COLO829 (cell line): Measurements from ENCODE around the gene DCK.
"Not testable (repeated sequence)": the region's sequence is repeated elsewhere in the genome, so short reads cannot be mapped to it uniquely, and the experiment has no call there.

Experiments used
- DNase-seq: peaks from one replicate; pipeline ENCODE4 v3.0.0; 2012; ENCODE audit warnings: low spot score

Gene DCK

GRCh38 chr4:71001363-71001762 lies 7.9 kb downstream of the DCK start:
- DNase-seq, result not testable (repeated sequence)

- DNase-seq, result no peak
Observed at GRCh38 chr4:71004281-71004851, 10.9 kb downstream of the DCK start.

GRCh38 chr4:71005025-71005424 lies 11.6 kb downstream of the DCK start:
- DNase-seq, result not testable (repeated sequence)

DNA sequence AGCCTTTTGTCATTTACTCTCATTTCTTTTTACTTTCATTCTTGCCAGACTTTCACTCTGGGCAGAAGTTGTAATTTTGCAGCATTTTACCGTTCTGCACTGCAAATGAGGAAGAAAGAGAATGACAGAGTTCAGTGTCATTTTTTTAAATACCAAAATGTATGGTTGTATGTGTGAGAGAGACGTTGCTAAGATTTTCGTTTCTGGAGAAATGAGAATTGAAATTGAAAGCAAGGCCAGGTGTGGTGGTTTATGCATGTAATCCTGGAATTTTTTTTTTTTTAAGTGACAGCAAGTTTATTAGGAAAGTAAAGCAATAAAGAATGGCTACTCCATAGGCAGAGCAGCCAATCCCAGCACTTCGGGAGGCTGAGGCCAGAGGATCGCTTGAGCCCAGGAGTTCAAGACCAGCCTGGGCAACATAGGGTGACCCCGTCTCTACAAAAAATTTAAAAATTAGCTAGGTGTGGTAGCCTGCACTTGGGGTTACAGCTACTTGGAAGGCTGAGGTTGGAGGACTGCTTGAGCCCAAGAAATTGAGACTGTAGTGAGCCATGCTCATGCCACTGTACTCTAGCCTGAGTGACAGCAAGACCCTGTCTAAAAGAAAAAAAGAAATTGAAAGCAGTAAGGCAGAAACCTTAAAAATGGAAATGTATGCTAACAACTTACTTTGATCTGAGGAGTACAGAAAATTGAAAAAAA lies 12.9 kb downstream of the DCK start:
- no peak for DNase-seq

DNA sequence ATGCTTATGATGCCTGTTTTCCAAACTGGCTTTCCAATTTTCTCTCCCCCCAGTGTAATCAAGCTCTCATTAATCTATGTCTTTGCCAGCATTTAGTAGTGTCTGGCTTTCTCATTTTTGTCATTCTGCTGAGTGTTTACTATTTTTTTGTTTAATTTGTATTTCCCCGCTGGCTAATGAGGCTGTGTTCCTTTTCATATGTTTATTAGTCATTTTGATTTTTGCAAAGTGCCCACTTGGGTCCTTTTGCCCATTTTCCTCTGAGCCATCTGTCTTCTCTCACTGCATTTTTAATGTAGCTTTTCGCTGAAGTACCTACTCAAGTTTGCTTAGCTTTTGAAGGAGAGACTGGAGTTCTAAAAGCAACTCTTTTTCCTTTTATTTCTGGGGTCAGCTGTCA lies 14.7 kb downstream of the DCK start:
- DNase-seq, result no peak

DNA sequence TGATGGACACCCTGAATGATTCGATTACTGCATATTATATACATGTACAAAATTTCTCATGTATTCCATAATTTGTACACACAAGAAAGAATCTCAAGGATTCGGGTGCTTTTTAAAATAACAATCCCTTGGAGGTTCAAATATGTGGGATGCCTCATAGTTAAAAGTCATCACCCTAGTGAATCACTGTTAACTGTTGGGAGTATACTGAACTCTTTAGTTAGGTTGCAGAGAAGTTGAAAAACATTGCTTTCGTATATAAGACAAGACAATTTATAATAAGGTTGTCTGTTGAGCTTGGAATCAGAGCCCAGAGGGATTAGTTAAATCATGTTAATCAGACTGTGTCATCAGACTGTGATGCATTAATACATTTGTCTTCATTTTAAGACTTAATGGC lies 15.6 kb downstream of the DCK start:
- peak; percentile 50 for DNase-seq

- peak; percentile 57 for DNase-seq
Observed at GRCh38 chr4:71009890-71010588, 16.6 kb downstream of the DCK start.

DNA sequence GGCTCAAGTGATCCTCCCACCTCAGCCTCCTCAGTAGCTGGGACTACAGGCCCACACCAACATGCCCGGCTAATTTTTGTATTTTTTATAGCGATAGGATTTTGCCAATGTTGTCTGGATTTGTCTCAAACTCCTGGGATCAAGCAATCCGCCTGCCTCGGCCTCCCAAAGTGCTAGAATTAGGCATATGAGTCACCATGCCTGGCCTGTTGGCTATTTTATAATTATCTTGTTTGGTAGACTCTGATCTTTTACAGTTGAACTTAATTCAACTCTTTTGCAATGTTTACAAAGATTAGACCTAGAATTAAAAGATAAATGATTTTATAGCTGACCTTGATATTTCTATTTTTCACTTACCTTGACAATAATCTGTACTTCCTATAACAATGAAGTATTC lies 18.0 kb downstream of the DCK start:
- DNase-seq, result no peak

GRCh38 chr4:71017391-71017790 lies 23.9 kb downstream of the DCK start:
- not testable (repeated sequence) for DNase-seq

- no peak for DNase-seq
Observed at GRCh38 chr4:71020611-71021010, 27.2 kb downstream of the DCK start.

GRCh38 chr4:71025654-71026053 lies 32.2 kb downstream of the DCK start:
- DNase-seq, result no peak

DNA sequence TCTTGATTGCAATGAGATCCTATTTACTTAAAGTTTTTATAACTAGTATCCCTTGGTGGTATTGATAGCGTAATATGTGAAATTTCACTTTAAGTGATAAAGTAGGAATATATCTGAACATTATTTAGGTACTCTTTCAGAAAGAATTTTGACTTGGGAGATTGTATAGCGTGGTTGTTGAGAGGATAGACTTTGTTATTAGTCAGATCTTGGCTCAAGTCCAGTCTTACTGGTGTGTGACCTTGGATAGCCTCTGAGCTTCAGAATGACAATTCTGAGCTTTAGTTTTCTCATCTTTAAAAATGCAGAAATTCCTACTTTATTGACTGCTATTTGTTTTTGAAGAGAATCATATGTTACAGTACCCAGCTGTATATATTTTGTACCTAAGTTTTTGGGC lies 32.6 kb downstream of the DCK start:
- peak; percentile 72 for DNase-seq

DNA sequence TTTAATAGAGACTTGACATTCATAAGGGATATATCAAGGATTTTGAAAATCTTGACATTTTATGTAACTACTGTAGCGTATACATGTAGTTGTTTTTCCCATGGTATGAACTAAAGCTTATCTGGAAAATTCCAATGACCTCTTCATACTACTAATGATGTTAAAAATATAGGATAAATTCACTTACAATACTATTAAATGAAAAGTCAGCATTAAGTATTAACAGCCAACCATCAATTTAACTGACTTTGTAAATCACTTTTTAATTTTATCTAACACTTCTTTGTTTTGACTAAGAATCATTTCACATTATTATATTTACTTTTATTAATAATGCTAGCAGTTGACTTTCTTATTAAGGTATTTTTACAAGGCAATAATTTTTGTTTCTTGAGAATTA lies 34.2 kb downstream of the DCK start:
- no peak for DNase-seq

- DNase-seq, result no peak
Observed at GRCh38 chr4:71029504-71029903, 36.1 kb downstream of the DCK start.

GRCh38 chr4:71032106-71032505 lies 38.7 kb downstream of the DCK start:
- not testable (repeated sequence) for DNase-seq

DNA sequence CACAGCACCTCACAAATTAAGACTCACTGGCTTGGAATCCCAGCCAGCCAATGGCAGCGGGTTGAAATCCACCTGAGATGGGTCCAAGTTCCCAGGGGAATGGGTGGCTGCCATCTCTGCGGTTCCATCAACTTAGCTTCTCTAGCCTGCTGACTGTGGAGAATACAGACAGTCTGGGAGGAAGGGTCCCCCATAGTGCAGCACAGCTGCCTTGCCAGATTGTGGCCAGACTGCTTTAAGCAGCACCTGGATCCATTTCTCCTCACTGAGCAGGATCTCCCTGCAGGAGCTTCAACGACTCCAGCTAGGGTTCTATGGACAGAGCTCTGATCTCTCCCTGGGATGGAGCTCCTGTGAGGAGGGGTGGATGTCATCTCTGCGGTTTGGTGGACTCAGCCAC lies 51.8 kb downstream of the DCK start:
- DNase-seq, result no peak

DNA sequence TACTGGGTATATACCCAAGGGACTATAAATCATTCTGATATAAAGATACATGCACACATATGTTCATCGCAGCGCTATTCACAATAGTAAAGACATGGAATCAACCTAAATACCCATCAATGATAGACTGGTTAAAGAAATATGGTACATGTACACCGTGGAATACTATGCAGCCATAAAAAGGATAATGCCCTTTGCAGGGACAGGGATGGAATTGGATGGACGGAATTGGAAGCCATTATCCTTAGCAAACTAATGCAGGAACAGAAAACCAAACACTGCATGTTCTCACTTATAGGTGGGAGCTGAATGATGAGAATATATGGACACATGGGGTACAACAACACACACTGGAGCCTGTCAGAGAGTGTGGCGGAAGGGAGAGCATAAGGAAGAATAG lies 55.9 kb downstream of the DCK start:
- no peak for DNase-seq

GRCh38 chr4:71050809-71051208 lies 57.4 kb downstream of the DCK start:
- no peak for DNase-seq

DNA sequence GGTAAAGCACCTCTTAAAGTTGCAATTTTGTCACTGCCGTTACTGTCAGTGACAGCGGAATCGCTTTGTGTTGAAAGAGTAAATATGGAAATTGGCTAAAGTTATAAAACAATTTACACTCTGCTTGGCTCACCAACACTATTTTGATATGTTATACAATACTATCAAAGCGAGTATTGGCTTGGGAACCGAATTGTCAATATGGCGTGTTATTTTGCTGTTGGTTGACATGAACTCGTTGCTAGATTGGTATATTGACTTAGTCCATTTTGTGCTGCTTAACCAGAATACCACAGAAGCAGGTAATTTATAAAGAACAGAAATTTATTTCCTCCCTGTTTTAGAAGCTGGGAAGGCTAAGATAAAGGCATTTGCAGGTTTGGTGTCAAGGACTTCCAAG lies 58.6 kb downstream of the DCK start:
- no peak for DNase-seq

DNA sequence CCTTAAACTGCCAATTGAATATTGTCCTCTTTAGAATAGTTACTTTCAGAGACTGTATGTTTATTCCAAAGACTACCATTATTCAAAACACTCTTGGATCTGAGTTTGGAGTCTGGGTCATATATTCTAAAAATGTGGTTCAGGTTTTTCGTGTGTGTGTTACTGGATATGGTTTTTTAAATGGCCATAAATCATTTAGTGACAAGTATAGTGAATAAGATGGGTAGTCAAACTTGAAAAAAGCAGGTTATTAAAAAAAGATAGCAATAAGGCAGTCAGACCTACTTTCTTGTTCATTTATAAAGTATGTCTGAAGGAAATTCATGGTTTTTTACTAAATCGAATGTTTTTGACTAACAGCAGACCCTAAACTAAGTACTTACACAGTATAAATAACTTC lies 59.3 kb downstream of the DCK start:
- no peak for DNase-seq

- DNase-seq, result not testable (repeated sequence)
Observed at GRCh38 chr4:71053613-71054012, 60.2 kb downstream of the DCK start.

GRCh38 chr4:71059573-71059972 lies 66.1 kb downstream of the DCK start:
- DNase-seq, result not testable (repeated sequence)

DNA sequence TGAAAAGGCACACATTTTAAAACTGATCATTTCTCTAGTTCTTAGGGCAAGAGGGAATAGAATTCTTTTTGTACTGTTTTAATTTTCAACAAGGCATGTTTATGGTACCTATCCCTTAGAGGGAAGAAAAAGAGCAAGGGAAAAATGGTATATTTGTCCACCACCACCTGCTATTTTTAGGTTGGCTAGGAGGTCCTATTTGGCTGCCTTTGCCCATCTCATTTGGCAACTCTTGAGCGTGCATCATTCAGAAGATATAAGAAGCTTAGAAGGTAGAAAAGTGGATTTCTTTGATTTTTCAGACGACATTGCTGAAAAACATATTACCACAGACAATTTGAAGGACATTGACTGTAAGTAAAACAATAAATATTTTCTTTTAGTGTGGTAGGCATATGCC lies 69.0 kb downstream of the DCK start:
- DNase-seq, result no peak

DNA sequence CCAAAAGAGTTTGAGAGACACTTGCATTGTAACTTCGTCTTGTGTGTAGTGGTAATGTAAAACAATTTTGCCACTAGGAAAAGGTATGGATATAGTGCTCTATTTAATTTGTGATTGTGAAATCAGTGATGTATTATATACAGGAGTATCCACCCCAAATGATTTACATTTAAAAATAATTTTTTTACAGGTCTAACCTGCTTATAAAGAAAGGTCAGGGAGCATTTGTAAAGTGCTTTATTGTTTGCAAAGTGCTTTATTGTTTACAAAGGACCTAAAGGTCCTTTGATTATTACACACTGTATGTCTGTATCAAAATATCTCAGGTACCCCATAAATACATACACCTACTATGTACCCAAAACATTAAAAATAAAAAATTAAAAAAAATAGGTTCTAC lies 70.3 kb downstream of the DCK start:
- DNase-seq, result no peak
